Fibroblast of lung (primary cell): ENCODE measurements around the gene SLC2A1.

ENCODE experiments used
- EZH2 ChIP-seq: IDR thresholded peaks from 2 replicates; pipeline ENCODE4 v1.5.1; 2012; ENCODE audit warnings: low read length, control low read depth, mild to moderate bottlenecking; ENCODE audit errors: missing control alignments
- TF ChIP-seq, protein P1 (sequence below), 2 donors: IDR thresholded peaks in 1 of 2; conservative IDR thresholded peaks in 1 of 2; 1 replicate in 1 of 2; 2 replicates in 1 of 2; pipeline ENCODE4 v1.5.1; 2011 to 2012; ENCODE audit warnings: low read length in 2 of 2, control low read depth in 1 of 2, inconsistent platforms in 1 of 2, low read depth in 1 of 2, mild to moderate bottlenecking in 1 of 2

GRCh38 chr1:42927274-42927841, 31.3 kb downstream of the SLC2A1 start:
- no peak for TF ChIP-seq EZH2
- TF ChIP-seq, protein P1, sequence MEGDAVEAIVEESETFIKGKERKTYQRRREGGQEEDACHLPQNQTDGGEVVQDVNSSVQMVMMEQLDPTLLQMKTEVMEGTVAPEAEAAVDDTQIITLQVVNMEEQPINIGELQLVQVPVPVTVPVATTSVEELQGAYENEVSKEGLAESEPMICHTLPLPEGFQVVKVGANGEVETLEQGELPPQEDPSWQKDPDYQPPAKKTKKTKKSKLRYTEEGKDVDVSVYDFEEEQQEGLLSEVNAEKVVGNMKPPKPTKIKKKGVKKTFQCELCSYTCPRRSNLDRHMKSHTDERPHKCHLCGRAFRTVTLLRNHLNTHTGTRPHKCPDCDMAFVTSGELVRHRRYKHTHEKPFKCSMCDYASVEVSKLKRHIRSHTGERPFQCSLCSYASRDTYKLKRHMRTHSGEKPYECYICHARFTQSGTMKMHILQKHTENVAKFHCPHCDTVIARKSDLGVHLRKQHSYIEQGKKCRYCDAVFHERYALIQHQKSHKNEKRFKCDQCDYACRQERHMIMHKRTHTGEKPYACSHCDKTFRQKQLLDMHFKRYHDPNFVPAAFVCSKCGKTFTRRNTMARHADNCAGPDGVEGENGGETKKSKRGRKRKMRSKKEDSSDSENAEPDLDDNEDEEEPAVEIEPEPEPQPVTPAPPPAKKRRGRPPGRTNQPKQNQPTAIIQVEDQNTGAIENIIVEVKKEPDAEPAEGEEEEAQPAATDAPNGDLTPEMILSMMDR (conservative IDR thresholded peaks at IDR 0.05 in 1 of 2, IDR thresholded peaks at IDR 0.05 in 1 of 2; ENCODE audit: low read depth in 1 of 2, low read length in 2 of 2) = no peak
